Measurements from ENCODE around the gene GALNS.

DNA sequence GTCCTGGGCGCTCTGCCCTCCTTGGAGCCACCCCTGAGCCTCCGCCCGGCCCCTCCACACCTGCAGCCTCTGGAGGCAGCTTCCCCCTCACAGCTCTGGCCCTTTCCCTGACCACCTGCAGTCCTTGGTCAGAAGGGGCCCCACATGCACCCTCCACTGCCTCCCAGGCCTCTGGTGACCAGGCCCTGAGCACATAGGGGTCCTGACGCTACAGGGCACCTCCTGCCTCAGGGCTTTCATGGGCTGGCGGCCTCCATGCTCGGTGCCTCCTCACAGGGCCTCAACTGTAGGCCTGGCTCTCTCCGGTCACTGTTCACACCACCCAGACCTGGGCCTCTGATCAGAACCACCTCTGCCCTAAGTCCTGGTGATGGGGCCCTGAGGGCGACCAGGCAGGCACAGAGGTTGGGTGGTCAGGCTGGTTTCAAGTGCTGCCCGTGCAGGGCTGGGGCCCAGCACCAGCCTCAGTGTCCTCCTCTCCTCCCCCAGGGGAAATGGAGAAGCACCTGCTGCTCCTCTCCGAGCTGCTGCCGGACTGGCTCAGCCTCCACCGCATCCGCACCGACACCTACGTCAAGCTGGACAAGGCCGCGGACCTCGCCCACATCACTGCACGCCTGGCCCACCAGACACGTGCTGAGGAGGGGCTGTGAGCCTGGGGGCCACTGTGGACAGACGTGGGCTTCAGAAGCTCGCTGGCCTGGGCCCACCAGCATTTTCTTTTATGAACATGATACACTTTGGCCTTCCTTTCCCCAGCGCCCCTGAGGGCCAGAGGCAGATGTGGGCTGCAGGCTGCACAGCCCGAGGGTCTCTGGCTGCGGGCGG, 48.9 kb downstream of the GALNS start:
- TF ChIP-seq TBL1XR1 (IDR thresholded peaks at IDR 0.05; ENCODE audit: borderline replicate concordance, low read length, partially characterized antibody) (no peak), TMF1 (CRISPR knock-in tag; IDR thresholded peaks at IDR 0.05; ENCODE audit: low read depth) (peak; percentile 70; the same call in 1 of the 2 replicates), RNF2 (conservative IDR thresholded peaks at IDR 0.05; ENCODE audit: low read depth) (no peak), HMG20A (CRISPR knock-in tag; IDR thresholded peaks at IDR 0.05; ENCODE audit: borderline replicate concordance) (no peak), SIN3A (IDR thresholded peaks at IDR 0.05; ENCODE audit: borderline replicate concordance, low read depth, low read length) (no peak), HDAC1 (CRISPR knock-in tag; IDR thresholded peaks at IDR 0.05) (no peak), NCOR1 (IDR thresholded peaks at IDR 0.05; ENCODE audit: borderline replicate concordance, low read length) (no peak), ZNF12 (CRISPR knock-in tag; IDR thresholded peaks at IDR 0.05) (no peak), ZNF451 (CRISPR knock-in tag; IDR thresholded peaks at IDR 0.05) (no peak)
- TF ChIP-seq, protein P1, sequence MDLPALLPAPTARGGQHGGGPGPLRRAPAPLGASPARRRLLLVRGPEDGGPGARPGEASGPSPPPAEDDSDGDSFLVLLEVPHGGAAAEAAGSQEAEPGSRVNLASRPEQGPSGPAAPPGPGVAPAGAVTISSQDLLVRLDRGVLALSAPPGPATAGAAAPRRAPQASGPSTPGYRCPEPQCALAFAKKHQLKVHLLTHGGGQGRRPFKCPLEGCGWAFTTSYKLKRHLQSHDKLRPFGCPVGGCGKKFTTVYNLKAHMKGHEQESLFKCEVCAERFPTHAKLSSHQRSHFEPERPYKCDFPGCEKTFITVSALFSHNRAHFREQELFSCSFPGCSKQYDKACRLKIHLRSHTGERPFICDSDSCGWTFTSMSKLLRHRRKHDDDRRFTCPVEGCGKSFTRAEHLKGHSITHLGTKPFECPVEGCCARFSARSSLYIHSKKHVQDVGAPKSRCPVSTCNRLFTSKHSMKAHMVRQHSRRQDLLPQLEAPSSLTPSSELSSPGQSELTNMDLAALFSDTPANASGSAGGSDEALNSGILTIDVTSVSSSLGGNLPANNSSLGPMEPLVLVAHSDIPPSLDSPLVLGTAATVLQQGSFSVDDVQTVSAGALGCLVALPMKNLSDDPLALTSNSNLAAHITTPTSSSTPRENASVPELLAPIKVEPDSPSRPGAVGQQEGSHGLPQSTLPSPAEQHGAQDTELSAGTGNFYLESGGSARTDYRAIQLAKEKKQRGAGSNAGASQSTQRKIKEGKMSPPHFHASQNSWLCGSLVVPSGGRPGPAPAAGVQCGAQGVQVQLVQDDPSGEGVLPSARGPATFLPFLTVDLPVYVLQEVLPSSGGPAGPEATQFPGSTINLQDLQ (CRISPR knock-in tag; IDR thresholded peaks at IDR 0.05) = no peak
- TF ChIP-seq, protein P2, sequence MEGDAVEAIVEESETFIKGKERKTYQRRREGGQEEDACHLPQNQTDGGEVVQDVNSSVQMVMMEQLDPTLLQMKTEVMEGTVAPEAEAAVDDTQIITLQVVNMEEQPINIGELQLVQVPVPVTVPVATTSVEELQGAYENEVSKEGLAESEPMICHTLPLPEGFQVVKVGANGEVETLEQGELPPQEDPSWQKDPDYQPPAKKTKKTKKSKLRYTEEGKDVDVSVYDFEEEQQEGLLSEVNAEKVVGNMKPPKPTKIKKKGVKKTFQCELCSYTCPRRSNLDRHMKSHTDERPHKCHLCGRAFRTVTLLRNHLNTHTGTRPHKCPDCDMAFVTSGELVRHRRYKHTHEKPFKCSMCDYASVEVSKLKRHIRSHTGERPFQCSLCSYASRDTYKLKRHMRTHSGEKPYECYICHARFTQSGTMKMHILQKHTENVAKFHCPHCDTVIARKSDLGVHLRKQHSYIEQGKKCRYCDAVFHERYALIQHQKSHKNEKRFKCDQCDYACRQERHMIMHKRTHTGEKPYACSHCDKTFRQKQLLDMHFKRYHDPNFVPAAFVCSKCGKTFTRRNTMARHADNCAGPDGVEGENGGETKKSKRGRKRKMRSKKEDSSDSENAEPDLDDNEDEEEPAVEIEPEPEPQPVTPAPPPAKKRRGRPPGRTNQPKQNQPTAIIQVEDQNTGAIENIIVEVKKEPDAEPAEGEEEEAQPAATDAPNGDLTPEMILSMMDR (CRISPR knock-in tag; IDR thresholded peaks at IDR 0.05) = no peak
